ENCODE data around the gene PLXNA4.

Gene PLXNA4

DNA sequence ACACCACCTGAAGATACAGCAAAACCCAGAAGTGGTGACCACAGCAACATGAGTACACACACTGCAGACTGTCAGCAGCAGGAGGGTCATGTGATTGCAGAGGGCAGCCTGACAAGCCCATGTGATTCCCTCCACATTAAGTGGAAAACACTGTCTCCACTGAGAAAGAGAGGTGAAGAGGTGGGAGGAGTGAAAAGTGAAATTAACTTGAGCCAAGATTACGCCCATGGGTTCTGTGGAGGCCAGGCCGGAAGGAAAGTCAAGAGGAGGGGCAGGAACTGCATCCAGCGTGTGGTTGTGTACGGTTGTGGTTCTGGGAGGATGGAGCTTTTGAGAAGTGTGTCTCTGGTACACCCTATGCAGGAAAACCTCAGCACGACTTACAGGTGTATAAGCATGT is 138.5 kb downstream of the PLXNA4 start:
- Histone ChIP-seq H2AK5ac (ENCODE audit: low read length) (no peak overlapping the region), H4K91ac (ENCODE audit: low read depth, low read length) (no peak overlapping the region), H3K14ac (ENCODE audit: low read length) (no peak overlapping the region), H3K9me3 (ENCODE audit: insufficient read depth, low read depth, low read length) (no peaks in the 10 kb centered on the region), H3K4me2 (ENCODE audit: low read length) (no peak overlapping the region), H2BK120ac (ENCODE audit: insufficient read depth, low read length, poor library complexity) (no peak overlapping the region), H2AFZ (ENCODE audit: insufficient read depth, low read length, poor library complexity) (no peak overlapping the region), H4K12ac (ENCODE audit: low read depth, low read length) (no peak overlapping the region), H3K27me3 (ENCODE audit: insufficient read depth, low read length) (no peaks in the 10 kb centered on the region), H3K79me2 (ENCODE audit: control insufficient read depth, insufficient read depth, low read length, poor library complexity) (no peaks in the 10 kb centered on the region), H2BK5ac (ENCODE audit: low read depth, low read length, poor library complexity) (no peak overlapping the region), H3K4me3 (ENCODE audit: low read depth, low read length) (no peak overlapping the region), H3K9ac (ENCODE audit: low read length) (no peak overlapping the region), H4K8ac (ENCODE audit: low read depth, low read length) (no peak overlapping the region), H3K79me1 (ENCODE audit: low read length) (no peaks in the 10 kb centered on the region), H3K23ac (ENCODE audit: low read length) (no peak overlapping the region), H3K4me1 (ENCODE audit: control insufficient read depth in 1 of 2, insufficient read depth in 2 of 2, low read length in 2 of 2) (no peaks in the 10 kb centered on the region), H3K18ac (ENCODE audit: low read length) (no peak overlapping the region), H3K36me3 (ENCODE audit: control insufficient read depth in 1 of 2, insufficient read depth in 2 of 2, low read length in 2 of 2) (no peaks in the 10 kb centered on the region), H2BK12ac (ENCODE audit: low read length) (no peak overlapping the region), H3K4ac (ENCODE audit: low read depth, low read length) (no peak overlapping the region), H3K27ac (ENCODE audit: low read depth, low read length) (no peak overlapping the region)
- no CpG with 5 or more reads among the region's 5 CpGs for WGBS (ENCODE audit: extremely low coverage, insufficient coverage, insufficient read length)
- DNase-seq: no peak

GRCh38 chr7:132436121-132436520 is 140.1 kb downstream of the PLXNA4 start:
- Histone ChIP-seq H3K23ac (ENCODE audit: low read length) (no peak overlapping the region), H3K4me1 (ENCODE audit: control insufficient read depth in 1 of 2, insufficient read depth in 2 of 2, low read length in 2 of 2) (no peaks in the 10 kb centered on the region), H3K18ac (ENCODE audit: low read length) (no peak overlapping the region), H3K4me3 (ENCODE audit: low read depth, low read length) (no peak overlapping the region), H3K27ac (ENCODE audit: low read depth, low read length) (no peak overlapping the region), H2BK120ac (ENCODE audit: insufficient read depth, low read length, poor library complexity) (no peak overlapping the region), H2BK5ac (ENCODE audit: low read depth, low read length, poor library complexity) (no peak overlapping the region), H4K12ac (ENCODE audit: low read depth, low read length) (no peak overlapping the region), H3K79me1 (ENCODE audit: low read length) (no peaks in the 10 kb centered on the region), H2BK12ac (ENCODE audit: low read length) (no peak overlapping the region), H3K9me3 (ENCODE audit: insufficient read depth, low read depth, low read length) (no peaks in the 10 kb centered on the region), H3K4ac (ENCODE audit: low read depth, low read length) (no peak overlapping the region), H2AK5ac (ENCODE audit: low read length) (no peak overlapping the region), H3K4me2 (ENCODE audit: low read length) (no peak overlapping the region), H3K36me3 (ENCODE audit: control insufficient read depth in 1 of 2, insufficient read depth in 2 of 2, low read length in 2 of 2) (no peaks in the 10 kb centered on the region), H3K27me3 (ENCODE audit: insufficient read depth, low read length) (no peaks in the 10 kb centered on the region), H3K14ac (ENCODE audit: low read length) (no peak overlapping the region), H4K91ac (ENCODE audit: low read depth, low read length) (no peak overlapping the region), H3K79me2 (ENCODE audit: control insufficient read depth, insufficient read depth, low read length, poor library complexity) (no peaks in the 10 kb centered on the region), H4K8ac (ENCODE audit: low read depth, low read length) (no peak overlapping the region), H2AFZ (ENCODE audit: insufficient read depth, low read length, poor library complexity) (no peak overlapping the region), H3K9ac (ENCODE audit: low read length) (no peak overlapping the region)
- DNase-seq: peak; percentile 3 to 24
- no CpG with 5 or more reads among the region's 8 CpGs for WGBS (ENCODE audit: extremely low coverage, insufficient coverage, insufficient read length)

DNA sequence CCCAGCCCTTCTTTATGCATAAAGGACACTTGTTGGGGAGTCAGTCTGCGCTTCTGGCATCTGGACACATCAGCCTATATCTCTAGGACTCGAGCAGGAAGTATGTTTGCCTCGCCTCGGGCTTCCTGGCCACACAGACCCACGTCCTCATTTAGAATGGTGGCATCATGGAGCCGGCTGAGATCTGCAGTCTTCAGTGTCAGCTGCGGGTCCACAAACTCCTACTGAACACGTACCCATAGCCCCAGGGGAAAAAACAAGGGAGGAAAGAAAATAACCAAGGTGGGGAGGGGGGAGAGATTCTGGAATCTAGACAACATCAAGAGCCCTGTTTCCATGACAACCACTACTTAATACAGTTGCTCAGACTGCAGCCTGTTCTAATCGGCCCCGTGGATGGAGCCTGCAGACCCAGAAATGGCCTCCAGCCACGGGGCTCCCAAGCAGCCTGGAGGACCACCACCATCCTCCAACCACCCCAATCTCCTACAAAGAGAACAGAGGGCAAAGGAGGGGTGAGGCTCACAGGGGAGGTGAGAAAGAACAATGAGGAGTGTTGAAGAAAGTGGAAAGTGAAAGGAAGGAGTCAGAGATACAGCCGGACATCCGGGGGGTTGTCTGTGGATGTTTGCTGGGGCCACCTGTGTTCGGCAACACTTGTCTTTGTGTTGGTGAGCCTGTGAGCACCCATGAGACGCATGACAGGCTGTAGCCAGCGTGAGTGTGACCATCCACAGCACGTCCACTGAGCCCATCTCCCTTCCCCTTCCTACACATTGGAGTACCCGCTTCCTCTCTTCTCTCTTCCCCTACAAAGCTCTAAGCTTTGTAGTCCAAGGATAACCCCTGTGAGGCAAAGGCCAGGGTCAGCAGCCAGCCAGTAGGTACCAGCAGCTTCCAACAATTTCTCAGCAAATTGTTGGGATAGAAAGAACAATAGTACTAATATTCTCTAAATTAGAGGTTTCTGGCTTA is 141.0 kb downstream of the PLXNA4 start:
- no peak overlapping the region for H2AFZ ChIP-seq (ENCODE audit: insufficient read depth, low read length, poor library complexity)
- no peak overlapping the region for H3K4me2 ChIP-seq (ENCODE audit: low read length)
- no peak overlapping the region for H3K14ac ChIP-seq (ENCODE audit: low read length)
- no peak overlapping the region for H2BK120ac ChIP-seq (ENCODE audit: insufficient read depth, low read length, poor library complexity)
- peak; percentile 85 to 86 for DNase-seq
- H2BK5ac ChIP-seq (ENCODE audit: low read depth, low read length, poor library complexity): no peak overlapping the region
- no peak overlapping the region for H3K9ac ChIP-seq (ENCODE audit: low read length)
- H3K9me3 ChIP-seq (ENCODE audit: insufficient read depth, low read depth, low read length): no peaks in the 10 kb centered on the region
- no peaks in the 10 kb centered on the region for H3K4me1 ChIP-seq (ENCODE audit: control insufficient read depth in 1 of 2, insufficient read depth in 2 of 2, low read length in 2 of 2)
- no peak overlapping the region for H2AK5ac ChIP-seq (ENCODE audit: low read length)
- H4K8ac ChIP-seq (ENCODE audit: low read depth, low read length): no peak overlapping the region
- no peaks in the 10 kb centered on the region for H3K79me2 ChIP-seq (ENCODE audit: control insufficient read depth, insufficient read depth, low read length, poor library complexity)
- H3K79me1 ChIP-seq (ENCODE audit: low read length): no peaks in the 10 kb centered on the region
- H3K4ac ChIP-seq (ENCODE audit: low read depth, low read length): no peak overlapping the region
- no peak overlapping the region for H3K18ac ChIP-seq (ENCODE audit: low read length)
- whole genome bisulfite sequencing (ENCODE audit: extremely low coverage, insufficient coverage, insufficient read length): no CpG with 5 or more reads among the region's 18 CpGs
- H4K91ac ChIP-seq (ENCODE audit: low read depth, low read length): no peak overlapping the region
- no peak overlapping the region for H3K27ac ChIP-seq (ENCODE audit: low read depth, low read length)
- H3K27me3 ChIP-seq (ENCODE audit: insufficient read depth, low read length): no peaks in the 10 kb centered on the region
- H4K12ac ChIP-seq (ENCODE audit: low read depth, low read length): no peak overlapping the region
- no peak overlapping the region for H2BK12ac ChIP-seq (ENCODE audit: low read length)
- H3K4me3 ChIP-seq (ENCODE audit: low read depth, low read length): no peak overlapping the region
- no peak overlapping the region for H3K23ac ChIP-seq (ENCODE audit: low read length)
- no peaks in the 10 kb centered on the region for H3K36me3 ChIP-seq (ENCODE audit: control insufficient read depth in 1 of 2, insufficient read depth in 2 of 2, low read length in 2 of 2)

DNA sequence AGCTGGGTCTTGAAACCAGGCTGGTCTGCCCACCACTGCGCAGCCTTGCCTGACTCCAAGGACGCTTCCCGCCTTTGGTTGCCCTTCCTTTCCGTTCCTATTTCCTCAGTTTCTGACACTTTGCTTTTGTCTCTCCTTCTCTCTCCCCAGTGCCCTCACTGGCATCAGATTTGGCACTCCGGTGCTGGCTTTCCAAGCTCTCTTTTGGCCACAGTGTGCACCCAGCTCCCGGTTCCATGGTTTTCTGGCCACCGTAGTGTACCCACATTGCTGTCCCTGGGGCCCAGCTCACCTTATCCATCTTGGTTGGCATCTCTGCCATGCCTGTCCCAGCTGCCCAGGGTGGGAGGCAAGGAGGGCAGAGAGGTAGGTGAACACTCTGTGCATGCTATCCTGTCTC is 142.2 kb downstream of the PLXNA4 start:
- H4K8ac ChIP-seq (ENCODE audit: low read depth, low read length): no peak overlapping the region
- H3K9me3 ChIP-seq (ENCODE audit: insufficient read depth, low read depth, low read length): no peaks in the 10 kb centered on the region
- no peak overlapping the region for H2AK5ac ChIP-seq (ENCODE audit: low read length)
- H3K79me1 ChIP-seq (ENCODE audit: low read length): no peaks in the 10 kb centered on the region
- H2BK120ac ChIP-seq (ENCODE audit: insufficient read depth, low read length, poor library complexity): no peak overlapping the region
- no peak overlapping the region for H3K9ac ChIP-seq (ENCODE audit: low read length)
- DNase-seq: no peak
- H2BK12ac ChIP-seq (ENCODE audit: low read length): no peak overlapping the region
- H3K14ac ChIP-seq (ENCODE audit: low read length): no peak overlapping the region
- no peaks in the 10 kb centered on the region for H3K36me3 ChIP-seq (ENCODE audit: control insufficient read depth in 1 of 2, insufficient read depth in 2 of 2, low read length in 2 of 2)
- H3K23ac ChIP-seq (ENCODE audit: low read length): no peak overlapping the region
- no peak overlapping the region for H3K27ac ChIP-seq (ENCODE audit: low read depth, low read length)
- H4K91ac ChIP-seq (ENCODE audit: low read depth, low read length): no peak overlapping the region
- no peaks in the 10 kb centered on the region for H3K4me1 ChIP-seq (ENCODE audit: control insufficient read depth in 1 of 2, insufficient read depth in 2 of 2, low read length in 2 of 2)
- no peak overlapping the region for H3K4me2 ChIP-seq (ENCODE audit: low read length)
- no peaks in the 10 kb centered on the region for H3K79me2 ChIP-seq (ENCODE audit: control insufficient read depth, insufficient read depth, low read length, poor library complexity)
- no peak overlapping the region for H2AFZ ChIP-seq (ENCODE audit: insufficient read depth, low read length, poor library complexity)
- H3K27me3 ChIP-seq (ENCODE audit: insufficient read depth, low read length): no peaks in the 10 kb centered on the region
- no peak overlapping the region for H3K4ac ChIP-seq (ENCODE audit: low read depth, low read length)
- H3K4me3 ChIP-seq (ENCODE audit: low read depth, low read length): no peak overlapping the region
- no CpG with 5 or more reads among the region's 7 CpGs for whole genome bisulfite sequencing (ENCODE audit: extremely low coverage, insufficient coverage, insufficient read length)
- H2BK5ac ChIP-seq (ENCODE audit: low read depth, low read length, poor library complexity): no peak overlapping the region
- no peak overlapping the region for H3K18ac ChIP-seq (ENCODE audit: low read length)
- H4K12ac ChIP-seq (ENCODE audit: low read depth, low read length): no peak overlapping the region

Measured in trophoblast cell (in vitro differentiated cells and primary cell).